ENCODE results near the gene PTCD1. TPM values are rescaled to one million over a fixed set of nuclear protein-coding genes. Genes with fewer than 3 reads are reported as not detected.
A peak's percentile ranks its signal among the peaks of the same experiment; 100 is the strongest.

PTCD1 gene
- total RNA-seq, 1 donor from 2014 or later, result 5.4 TPM

GRCh38 chr7:99379043-99379577, 59.5 kb downstream of the PTCD1 start:
- H3K4me1 Mint-ChIP-seq (ENCODE audit: low read depth), result peaks cover 29% of the 10 kb centered on the region
- TF ChIP-seq CTCF (IDR thresholded peaks at IDR 0.05), result no peak
- H3K27me3 Mint-ChIP-seq (ENCODE audit: low read depth), result no peaks in the 10 kb centered on the region
- no peak for DNase-seq (ENCODE audit: low spot score)
- H3K4me3 Mint-ChIP-seq (ENCODE audit: unreplicated experiment), result peak overlapping the region; percentile 9
- H3K27ac Mint-ChIP-seq (ENCODE audit: unreplicated experiment), result peak overlapping the region; percentile 84
- no peaks in the 10 kb centered on the region for H3K9me3 Mint-ChIP-seq (ENCODE audit: low read depth)
- H3K36me3 Mint-ChIP-seq (ENCODE audit: low read depth), result peaks cover 4% of the 10 kb centered on the region

GRCh38 chr7:99375070-99375807, 63.4 kb downstream of the PTCD1 start:
- peaks cover 38% of the 10 kb centered on the region for H3K4me1 Mint-ChIP-seq (ENCODE audit: low read depth)
- no peak for TF ChIP-seq CTCF (IDR thresholded peaks at IDR 0.05)
- peak overlapping the region; percentile 81 for H3K27ac Mint-ChIP-seq (ENCODE audit: unreplicated experiment)
- no peak for DNase-seq (ENCODE audit: low spot score)
- H3K36me3 Mint-ChIP-seq (ENCODE audit: low read depth), result peaks cover 4% of the 10 kb centered on the region
- no peaks in the 10 kb centered on the region for H3K27me3 Mint-ChIP-seq (ENCODE audit: low read depth)
- H3K4me3 Mint-ChIP-seq (ENCODE audit: unreplicated experiment), result peak overlapping the region; percentile 68
- H3K9me3 Mint-ChIP-seq (ENCODE audit: low read depth), result no peaks in the 10 kb centered on the region

GRCh38 chr7:99374111-99375064, 64.2 kb downstream of the PTCD1 start, which contains the start of gene ARPC1B:
TSS of gene ARPC1B (plus strand) at chr7:99374730. CDS start at chr7:99385715, 10,985 bp downstream.
- Mint-ChIP-seq H3K4me3 (ENCODE audit: unreplicated experiment) (peak within 1 kb of the TSS; percentile 68), H3K9me3 (ENCODE audit: low read depth) (no peaks in the 10 kb centered on the region), H3K36me3 (ENCODE audit: low read depth) (peaks cover 4% of the 10 kb centered on the region), H3K27ac (ENCODE audit: unreplicated experiment) (peak within 1 kb of the TSS; percentile 81), H3K4me1 (ENCODE audit: low read depth) (peaks cover 36% of the 10 kb centered on the region), H3K27me3 (ENCODE audit: low read depth) (no peaks in the 10 kb centered on the region)
- TF ChIP-seq CTCF (IDR thresholded peaks at IDR 0.05), result no peak
- no peak for DNase-seq (ENCODE audit: low spot score)

- Mint-ChIP-seq H3K4me1 (ENCODE audit: low read depth) (peaks cover 38% of the 10 kb centered on the region), H3K27ac (ENCODE audit: unreplicated experiment) (peak overlapping the region; percentile 49), H3K27me3 (ENCODE audit: low read depth) (no peaks in the 10 kb centered on the region), H3K9me3 (ENCODE audit: low read depth) (no peaks in the 10 kb centered on the region), H3K4me3 (ENCODE audit: unreplicated experiment) (peak overlapping the region; percentile 63), H3K36me3 (ENCODE audit: low read depth) (peaks cover 1% of the 10 kb centered on the region)
- DNase-seq (ENCODE audit: low spot score), result no peak
- no peak for TF ChIP-seq CTCF (IDR thresholded peaks at IDR 0.05)
These were observed 65.2 kb downstream of the PTCD1 start for GRCh38 chr7:99373091-99374066.

Data from chondrocyte (in vitro differentiated cells).